HG03159 (cell line): ENCODE results near the gene VTA1.

ENCODE experiments used
- ATAC-seq: cut with Tn5 transposase; IDR thresholded peaks from one replicate; pipeline ENCODE4 v1.9.1; 2021; ENCODE audit warnings: mild to moderate bottlenecking, moderate library complexity; ENCODE audit not compliant: unreplicated experiment

VTA1 gene

GRCh38 chr6:142260748-142261147 is 113.7 kb downstream of the VTA1 start:
- ATAC-seq: no peak

GRCh38 chr6:142262231-142262630 is 115.2 kb downstream of the VTA1 start:
- no peak for ATAC-seq

DNA sequence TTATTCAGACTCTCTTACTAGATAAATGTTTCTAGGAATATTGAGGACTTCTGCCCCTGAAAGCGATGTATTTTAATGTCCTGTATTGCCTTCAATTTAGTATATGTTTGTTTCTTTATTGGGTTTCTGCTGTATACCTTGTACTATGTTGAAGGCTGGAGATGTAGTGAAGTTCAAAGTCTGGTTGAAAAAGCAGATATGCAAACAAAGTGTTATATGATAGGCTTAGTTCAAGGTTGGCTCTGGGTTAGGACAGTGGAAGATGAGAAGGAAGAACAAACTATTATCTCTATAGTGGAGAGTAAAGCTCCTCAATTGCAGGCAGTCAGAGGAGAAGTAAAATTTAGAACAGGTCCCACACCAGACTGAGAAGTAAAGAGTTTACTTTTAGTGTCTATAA is 118.4 kb downstream of the VTA1 start:
- no peak for ATAC-seq

- ATAC-seq: no peak
These were observed 119.0 kb downstream of the VTA1 start for GRCh38 chr6:142266060-142266459.

GRCh38 chr6:142271476-142271875 is 124.4 kb downstream of the VTA1 start:
- no peak for ATAC-seq
